H1 (cell line): ENCODE results near the gene UBQLN3. TPM values are rescaled to one million over a fixed set of nuclear protein-coding genes. Genes with fewer than 3 reads are reported as not detected.

ENCODE experiments used
- CTCF ChIA-PET: fragments of 300-600 bp; sonication (Branson Sonifier 250); formaldehyde crosslinking; loops from one replicate; lab custom pipeline; 2021; ENCODE audit not compliant: partially characterized antibody; lab: Charles Lee
- POLR2A ChIA-PET: fragments of 300-600 bp; sonication (Branson Sonifier 250); formaldehyde crosslinking; loops from one replicate; lab custom pipeline; 2021; ENCODE audit warnings: inconsistent platforms; ENCODE audit not compliant: partially characterized antibody; lab: Charles Lee
- DNase-seq, 2 experiments: peaks; one replicate each; pipeline versions ENCODE4 v3.0.0 to v3.0.0-alpha.2; 2010 to 2022; ENCODE audit warnings: low spot score in 2 of 2, low read depth in 1 of 2, mixed read lengths in 1 of 2
- FAIRE-seq: peaks from 2 replicates; lab custom pipeline; 2011; peaks lifted over from hg19 to GRCh38; lab: Jason Lieb, UNC
- H2AFZ ChIP-seq: 2 replicates; pipeline ENCODE4 v1.8.1; 2012; ENCODE audit warnings: low read length, inconsistent platforms
- H2AK5ac ChIP-seq: 2 replicates; pipeline ENCODE4 v1.6.1; 2013; ENCODE audit warnings: low read depth, low read length
- H2BK120ac ChIP-seq: replicated peaks from 2 replicates; pipeline ENCODE3; 2013; ENCODE audit warnings: low read depth, low read length, inconsistent platforms
- H2BK12ac ChIP-seq: 2 replicates; pipeline ENCODE4 v1.6.1; 2013; ENCODE audit warnings: low read depth, low read length
- H2BK15ac ChIP-seq: 2 replicates; pipeline ENCODE4 v1.6.1; 2013; ENCODE audit warnings: low read length
- H2BK20ac ChIP-seq: 2 replicates; pipeline ENCODE4 v1.6.1; 2013; ENCODE audit warnings: low read length
- H2BK5ac ChIP-seq: 2 replicates; pipeline ENCODE4 v1.6.1; 2013; ENCODE audit warnings: low read depth, low read length
- H3K14ac ChIP-seq: 2 replicates; pipeline ENCODE4 v1.6.1; 2013; ENCODE audit warnings: inconsistent platforms; ENCODE audit not compliant: insufficient read length
- H3K18ac ChIP-seq: 2 replicates; pipeline ENCODE4 v1.6.1; 2013; ENCODE audit warnings: low read length; ENCODE audit errors: extremely low read depth
- H3K23ac ChIP-seq: 2 replicates; pipeline ENCODE4 v1.6.1; 2013; ENCODE audit warnings: inconsistent platforms; ENCODE audit not compliant: insufficient read length
- H3K23me2 ChIP-seq: 2 replicates; pipeline ENCODE4 v1.6.1; 2013; ENCODE audit warnings: low read depth, low read length
- H3K27ac ChIP-seq: 2 replicates; pipeline ENCODE4 v1.6.1; 2011; ENCODE audit warnings: low read depth, low read length, inconsistent platforms
- H3K27me3 ChIP-seq, 4 experiments: replicated peaks in 1 of 4; 1 replicate in 1 of 4; 2 replicates in 3 of 4; pipeline versions ENCODE4 v1.6.1 to v1.8.1; 2011 to 2013; ENCODE audit warnings: low read length in 3 of 4, mild to moderate bottlenecking in 3 of 4, inconsistent platforms in 2 of 4, mixed read lengths in 2 of 4, moderate library complexity in 1 of 4; ENCODE audit not compliant: control insufficient read depth in 3 of 4, insufficient read depth in 3 of 4; ENCODE audit errors: extremely low read depth in 1 of 4
- H3K36me3 ChIP-seq, 4 experiments: 2 replicates each; pipeline versions ENCODE4 v1.6.1 to v1.8.1; 2011 to 2013; ENCODE audit warnings: mild to moderate bottlenecking in 4 of 4, low read length in 3 of 4, moderate library complexity in 2 of 4, control low read depth in 1 of 4, inconsistent platforms in 1 of 4; ENCODE audit not compliant: insufficient read depth in 4 of 4, control insufficient read depth in 2 of 4
- H3K4ac ChIP-seq: replicated peaks from 2 replicates; pipeline ENCODE3; 2013; ENCODE audit warnings: low read length, low read depth, mixed read lengths, inconsistent platforms; ENCODE audit not compliant: insufficient read length
- H3K4me1 ChIP-seq, 4 experiments: replicated peaks in 1 of 4; 1 replicate in 1 of 4; 2 replicates in 3 of 4; pipeline versions ENCODE4 v1.6.1 to v1.8.1; 2011 to 2013; ENCODE audit warnings: low read length in 3 of 4, inconsistent platforms in 2 of 4, mixed read lengths in 1 of 4; ENCODE audit not compliant: insufficient read depth in 4 of 4, control insufficient read depth in 3 of 4
- H3K4me2 ChIP-seq, 2 experiments: 2 replicates each; pipeline versions ENCODE4 v1.6.1 to v1.8.1; 2011 to 2013; ENCODE audit warnings: low read depth in 2 of 2, low read length in 2 of 2, control low read depth in 1 of 2, inconsistent platforms in 1 of 2, mild to moderate bottlenecking in 1 of 2; ENCODE audit not compliant: insufficient read depth in 1 of 2
- H3K4me3 ChIP-seq, 4 experiments: fragments of 200-600, 300-600 bp in 1 of 4; sonication (generic), shearing (Covaris generic), sonication (Bioruptor Twin) in 1 of 4; 2 replicates each; pipeline versions ENCODE4 v1.5.1 to v1.8.1; 2011 to 2016; ENCODE audit warnings: low read length in 4 of 4, low read depth in 3 of 4, control low read depth in 2 of 4, inconsistent platforms in 2 of 4, mild to moderate bottlenecking in 2 of 4, mixed read lengths in 1 of 4, moderate library complexity in 1 of 4; ENCODE audit not compliant: insufficient read depth in 2 of 4; ENCODE audit errors: extremely low read depth in 1 of 4
- H3K56ac ChIP-seq: replicated peaks from 2 replicates; pipeline ENCODE3; 2013; ENCODE audit warnings: low read depth, mild to moderate bottlenecking, mixed read lengths, low read length, inconsistent platforms; ENCODE audit not compliant: insufficient read length
- H3K79me1 ChIP-seq: 2 replicates; pipeline ENCODE4 v1.6.1; 2013; ENCODE audit warnings: low read depth, low read length, control low read depth
- H3K79me2 ChIP-seq, 2 experiments: 2 replicates each; pipeline versions ENCODE4 v1.6.1 to v1.8.1; 2012 to 2013; ENCODE audit warnings: low read length in 2 of 2, mild to moderate bottlenecking in 2 of 2, inconsistent platforms in 1 of 2; ENCODE audit not compliant: insufficient read depth in 2 of 2, control insufficient read depth in 1 of 2
- H3K9ac ChIP-seq, 4 experiments: replicated peaks in 1 of 4; 1 replicate in 1 of 4; 2 replicates in 3 of 4; pipeline versions ENCODE4 v1.6.1 to v1.8.1; 2011 to 2013; ENCODE audit warnings: low read depth in 3 of 4, low read length in 3 of 4, control low read depth in 2 of 4, mild to moderate bottlenecking in 2 of 4, moderate library complexity in 2 of 4, inconsistent platforms in 1 of 4; ENCODE audit errors: extremely low read depth in 1 of 4
- H3K9me3 ChIP-seq, 2 experiments: 2 replicates each; pipeline versions ENCODE4 v1.6.1 to v1.8.1; 2012 to 2013; ENCODE audit warnings: mild to moderate bottlenecking in 2 of 2, moderate library complexity in 2 of 2, control low read depth in 1 of 2, inconsistent platforms in 1 of 2, low read depth in 1 of 2, low read length in 1 of 2, mixed read lengths in 1 of 2; ENCODE audit not compliant: insufficient read depth in 2 of 2
- H4K20me1 ChIP-seq, 2 experiments: replicated peaks in 1 of 2; 2 replicates each; pipeline versions ENCODE3 to v1.8.1; 2011 to 2013; ENCODE audit warnings: inconsistent platforms in 2 of 2, low read length in 2 of 2, mild to moderate bottlenecking in 1 of 2; ENCODE audit not compliant: insufficient read depth in 2 of 2, control insufficient read depth in 1 of 2
- H4K5ac ChIP-seq: 2 replicates; pipeline ENCODE4 v1.6.1; 2013; ENCODE audit warnings: low read length, low read depth, mixed read lengths, inconsistent platforms; ENCODE audit not compliant: insufficient read length
- H4K8ac ChIP-seq: 2 replicates; pipeline ENCODE4 v1.8.0; 2013; ENCODE audit warnings: mild to moderate bottlenecking, moderate library complexity, low read length, inconsistent platforms; ENCODE audit not compliant: insufficient read depth; ENCODE audit errors: extremely low read depth
- H4K91ac ChIP-seq: replicated peaks from 2 replicates; pipeline ENCODE3; 2013; ENCODE audit warnings: low read length, mixed read lengths, inconsistent platforms; ENCODE audit not compliant: insufficient read length
- ATF3 ChIP-seq: IDR thresholded peaks from 2 replicates; pipeline ENCODE4 v1.6.1; 2011; ENCODE audit warnings: low read depth, mild to moderate bottlenecking, low read length; ENCODE audit not compliant: insufficient read depth
- BRCA1 ChIP-seq: IDR thresholded peaks from 2 replicates; pipeline ENCODE4 v1.6.1; 2012; ENCODE audit warnings: low read depth, low read length, improper control_type of control experiment
- CBX5 ChIP-seq: fragments of 300-800, 300-1000 bp; sonication (generic); IDR thresholded peaks from 2 replicates; pipeline ENCODE4 v1.7.1; 2016; ENCODE audit warnings: antibody characterized with exemption, low read length, low read depth
- CTBP2 ChIP-seq: IDR thresholded peaks from 2 replicates; pipeline ENCODE4 v1.7.0; 2011; ENCODE audit warnings: borderline replicate concordance, mild to moderate bottlenecking, moderate library complexity, mixed read lengths, low read length; ENCODE audit not compliant: insufficient read depth, insufficient read length
- EP300 ChIP-seq, 2 experiments: IDR thresholded peaks; 1 replicate in 1 of 2; 2 replicates in 1 of 2; pipeline ENCODE4 v1.6.1; 2011 to 2012; ENCODE audit warnings: low read depth in 2 of 2, low read length in 2 of 2, mild to moderate bottlenecking in 2 of 2, borderline replicate concordance in 1 of 2, inconsistent platforms in 1 of 2, moderate library complexity in 1 of 2
- JUN ChIP-seq: IDR thresholded peaks from 2 replicates; pipeline ENCODE4 v1.6.1; 2011; ENCODE audit warnings: low read depth, mild to moderate bottlenecking, improper control_type of control experiment, low read length
- POLR2A ChIP-seq, 2 experiments: IDR thresholded peaks; 1 replicate in 1 of 2; 2 replicates in 1 of 2; pipeline ENCODE4 v1.6.1; 2011; ENCODE audit warnings: low read depth in 2 of 2, low read length in 2 of 2, mild to moderate bottlenecking in 2 of 2; ENCODE audit errors: control extremely low read depth in 1 of 2
- POU5F1 ChIP-seq: IDR thresholded peaks from 2 replicates; pipeline ENCODE4 v1.6.1; 2011; ENCODE audit warnings: low read depth, mild to moderate bottlenecking, low read length, moderate library complexity
- SIRT6 ChIP-seq: IDR thresholded peaks from one replicate; pipeline ENCODE4 v1.7.1; 2012; ENCODE audit warnings: low read length, inconsistent platforms
- SP2 ChIP-seq: IDR thresholded peaks from 2 replicates; pipeline ENCODE4 v1.6.1; 2012; ENCODE audit warnings: mild to moderate bottlenecking, low read length, inconsistent platforms
- TBP ChIP-seq: IDR thresholded peaks from 2 replicates; pipeline ENCODE4 v1.6.1; 2011; ENCODE audit warnings: low read depth, low read length, improper control_type of control experiment
- TEAD4 ChIP-seq: IDR thresholded peaks from 2 replicates; pipeline ENCODE4 v1.6.1; 2012; ENCODE audit warnings: low read depth, low read length, inconsistent platforms, mixed read lengths
- WGBS, 2 experiments: shearing (Covaris generic) in 1 of 2; methylation state at CpG; one replicate each; pipeline versions ENCODE4 v1.1.6 to v1.1.7; 2013 to 2015; ENCODE audit warnings: low lambda C conversion rate in 2 of 2, mixed read lengths in 2 of 2, inconsistent platforms in 1 of 2, low coverage in 1 of 2, missing lambda C conversion rate in 1 of 2; ENCODE audit not compliant: insufficient replicate concordance in 2 of 2, insufficient coverage in 1 of 2, insufficient read length in 1 of 2; ENCODE audit errors: extremely low coverage in 1 of 2, missing lambda C conversion rate in 1 of 2; 5-methylcytosine and 5-hydroxymethylcytosine counted together
- polyA plus RNA-seq, 7 experiments: library from polyadenylated mRNA; depleted of rRNA in 3 of 7; stranded (reverse) in 5 of 7; unstranded in 2 of 7; fragments of >200 nt in 5 of 7; fragments of 200-250 nt in 2 of 7; gene quantifications; 1 replicate in 5 of 7; 2 replicates in 1 of 7; 4 replicates in 1 of 7; pipeline versions ENCODE4 v1.2.1 to v1.2.3, GENCODE V29; 2011 to 2013; ENCODE audit warnings: missing spikeins in 2 of 7, mixed read lengths in 2 of 7
- total RNA-seq: library from RNA; stranded (reverse); fragmentation: NEBNext Ultra II Directional; extraction: Animal tissue kit (Norgen Biotek cat#: 25700); gene quantifications from 2 replicates; pipeline ENCODE4 v1.2.1, GENCODE V29; 2021

The UBQLN3 gene
- total and polyA plus RNA-seq, 2 of the 8 experiments (the other 6 are each of a cell fraction or from before 2014, with no cell fraction given) = not detected

- no peak overlapping the region for H4K5ac ChIP-seq
- no peak overlapping the region for H3K23ac ChIP-seq
- no peak overlapping the region for H2BK5ac ChIP-seq
- no peaks in the 10 kb centered on the region for H3K9me3 ChIP-seq
- H2BK120ac ChIP-seq = no peak overlapping the region
- POLR2A ChIA-PET = no interaction called here
- no peaks in the 10 kb centered on the region for H3K4me1 ChIP-seq
- H2AFZ ChIP-seq = no peak overlapping the region
- H2BK15ac ChIP-seq = no peak overlapping the region
- no peak overlapping the region for H3K4ac ChIP-seq
- H3K79me2 ChIP-seq = no peaks in the 10 kb centered on the region
- WGBS, 2 experiments = 88% methylated on average over 9 of the region's 9 CpGs; no CpG with 5 or more reads in 1 of the 2 experiments
- DNase-seq = no peak
- H2BK12ac ChIP-seq = no peak overlapping the region
- H3K18ac ChIP-seq = no peak overlapping the region
- H3K27ac ChIP-seq = no peak overlapping the region
- H3K27me3 ChIP-seq = no peaks in the 10 kb centered on the region
- no peak overlapping the region for H2BK20ac ChIP-seq
- FAIRE-seq = no peak
- no peaks in the 10 kb centered on the region for H3K23me2 ChIP-seq
- H3K4me3 ChIP-seq = no peak overlapping the region
- H3K79me1 ChIP-seq = no peaks in the 10 kb centered on the region
- TF ChIP-seq TBP (no peak), TEAD4 (no peak), CBX5 (no peak), POU5F1 (no peak), SP2 (no peak), CTBP2 (no peak), JUN (no peak), SIRT6 (no peak), POLR2A (IDR thresholded peaks at IDR 0.05; ENCODE audit: control extremely low read depth in 1 of 2, low read depth in 2 of 2, low read length in 2 of 2) (no peak), BRCA1 (no peak), ATF3 (no peak), EP300 (IDR thresholded peaks at IDR 0.05; ENCODE audit: borderline replicate concordance in 1 of 2, low read depth in 2 of 2, low read length in 2 of 2) (no peak)
- TF ChIP-seq, all 59 proteins: peak for 0
- Histone ChIP-seq H3K9ac (no peak overlapping the region), H4K20me1 (no peaks in the 10 kb centered on the region), H3K36me3 (no peaks in the 10 kb centered on the region), H3K14ac (no peak overlapping the region), H4K8ac (no peak overlapping the region), H3K56ac (no peak overlapping the region), H2AK5ac (no peak overlapping the region), H4K91ac (no peak overlapping the region), H3K4me2 (no peak overlapping the region)
- CTCF ChIA-PET = interaction anchor here (0.6 to 4.6 kb wide), 4 partner anchors 19 to 383 kb away, joined by 3 to 19 read pairs (median 4); no protein-coding TSS in a partner anchor
Measured at GRCh38 chr11:5505363-5506048, 4.3 kb downstream of the UBQLN3 start.
